Activated effector memory CD4-positive, alpha-beta T cell treated with Interleukin-2 at 50 U/mL for 16 hours (primary cell): ENCODE data around the gene KIAA1958.

Experiments
- DNase-seq: peaks from one replicate; pipeline ENCODE4 v3.0.0-alpha.2; 2020

KIAA1958 gene

DNA sequence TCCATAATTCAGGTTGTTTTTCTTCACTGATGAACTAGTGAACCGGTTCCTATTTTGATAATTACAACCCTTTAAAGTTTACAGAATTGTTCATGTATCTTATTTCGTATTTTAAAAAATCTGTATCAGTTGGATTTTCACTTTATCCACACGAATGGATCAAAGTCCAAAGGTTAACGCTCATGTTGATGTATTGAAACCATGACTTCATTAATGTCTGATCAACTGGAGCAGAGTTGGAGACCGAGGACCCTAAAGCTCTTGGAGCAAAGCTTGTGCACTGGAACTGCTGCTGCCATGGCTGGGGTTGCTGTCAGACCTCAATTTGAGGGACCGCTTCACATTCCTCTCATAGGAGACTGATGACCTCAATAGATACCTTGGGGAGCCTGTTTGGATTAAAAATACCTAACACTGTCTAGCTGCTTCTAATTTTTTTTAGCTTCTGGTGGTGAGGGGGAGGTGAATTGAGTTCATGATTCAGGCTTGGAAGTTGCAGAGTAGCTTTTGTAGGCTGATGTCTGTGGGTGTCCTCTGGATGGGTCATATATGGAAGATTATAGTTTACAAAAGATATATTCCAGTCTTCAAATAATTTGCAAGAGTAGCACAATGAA, 45.1 kb downstream of the KIAA1958 start:
- no peak for DNase-seq

DNA sequence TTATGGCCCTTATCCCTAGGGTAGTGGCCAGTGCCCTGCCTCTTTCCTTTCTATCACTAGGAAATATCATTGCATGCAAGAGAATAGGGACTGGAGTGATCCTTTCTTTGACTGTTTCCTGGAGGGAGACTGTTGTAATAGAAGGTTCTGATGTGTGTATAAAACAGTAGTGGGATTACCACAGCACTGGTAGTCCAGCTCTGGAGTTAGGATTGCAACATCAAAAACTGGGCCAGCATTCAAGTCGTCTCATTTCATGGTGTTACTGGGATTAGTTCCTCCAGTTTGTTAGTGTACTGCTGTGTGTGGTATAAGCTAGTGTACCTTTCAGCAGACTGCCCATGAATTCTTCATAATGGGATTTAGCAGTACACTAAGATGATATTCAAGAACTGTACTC, 45.8 kb downstream of the KIAA1958 start:
- DNase-seq: no peak

DNA sequence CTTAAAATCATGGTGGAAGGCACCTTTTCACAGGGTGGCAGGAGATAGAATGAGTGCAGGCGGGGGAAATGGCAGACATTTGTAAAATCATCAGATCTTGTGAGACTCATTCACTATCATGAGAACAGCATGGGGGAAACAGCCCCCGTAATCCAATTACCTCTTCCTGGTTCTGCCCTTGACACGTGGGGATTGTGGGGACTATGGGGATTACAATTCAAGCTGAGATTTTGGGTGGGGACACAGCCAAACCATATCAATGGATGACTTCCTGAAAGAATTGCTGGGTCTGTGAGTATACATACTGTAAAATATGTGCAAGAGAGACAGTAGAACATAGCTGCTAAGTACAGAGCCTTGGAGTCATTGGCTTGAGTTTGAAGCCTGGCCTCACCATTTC, 47.0 kb downstream of the KIAA1958 start:
- DNase-seq: no peak

DNA sequence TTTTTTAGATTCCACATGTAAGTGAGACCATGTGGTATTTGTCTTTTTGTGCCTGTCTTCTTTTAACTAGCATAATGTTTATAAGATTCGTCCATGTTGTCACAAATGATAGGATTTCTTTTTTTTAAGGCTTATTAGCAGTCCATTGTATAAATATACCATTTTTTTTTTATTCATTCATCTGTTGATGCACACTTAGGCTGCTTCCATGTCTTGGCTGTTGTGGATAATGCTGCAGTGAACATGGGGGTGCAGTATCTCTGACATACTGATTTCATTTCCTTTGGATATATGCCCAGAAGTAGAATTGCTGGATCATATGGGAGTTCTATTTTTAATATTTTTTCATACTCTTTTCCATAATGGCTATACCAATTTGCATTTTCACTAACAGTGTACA, 48.7 kb downstream of the KIAA1958 start:
- DNase-seq: no peak

DNA sequence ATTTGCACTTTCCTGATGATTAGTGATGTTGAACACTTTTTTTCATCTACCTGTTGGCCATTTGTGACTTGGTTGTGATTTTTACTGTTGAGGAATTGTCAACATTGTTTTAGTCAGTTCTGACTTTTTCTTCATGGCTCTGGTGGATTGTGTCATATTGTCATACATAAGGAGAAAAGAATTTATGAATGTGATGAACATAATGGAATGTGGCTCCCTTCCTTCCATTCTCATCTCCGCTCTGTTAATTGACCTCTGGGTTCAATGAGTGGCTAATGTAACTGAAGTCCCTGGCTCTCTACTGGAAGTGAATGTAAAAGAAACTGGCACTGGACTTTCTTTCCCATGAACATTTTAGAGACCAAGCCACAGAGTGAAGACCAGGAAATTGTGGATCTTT, 49.2 kb downstream of the KIAA1958 start:
- no peak for DNase-seq

DNA sequence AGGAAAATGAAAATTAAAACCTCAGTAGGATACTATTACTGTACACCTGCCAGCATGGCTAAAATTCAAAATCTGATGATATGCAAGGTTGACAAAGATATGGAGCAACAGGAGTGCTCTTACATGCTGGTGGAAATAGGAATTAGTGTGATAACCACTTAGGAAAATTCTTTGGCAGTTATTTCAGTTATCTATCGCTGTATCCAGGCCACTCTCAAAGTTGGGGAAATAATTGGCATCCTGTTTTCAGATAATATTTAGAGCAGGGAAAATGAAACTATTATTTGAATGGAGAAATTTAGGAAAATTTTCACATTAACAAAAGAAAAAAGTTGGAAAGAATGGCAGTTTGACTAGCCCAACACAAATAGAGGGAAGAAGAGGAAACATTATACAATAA, 50.9 kb downstream of the KIAA1958 start:
- DNase-seq: no peak

DNA sequence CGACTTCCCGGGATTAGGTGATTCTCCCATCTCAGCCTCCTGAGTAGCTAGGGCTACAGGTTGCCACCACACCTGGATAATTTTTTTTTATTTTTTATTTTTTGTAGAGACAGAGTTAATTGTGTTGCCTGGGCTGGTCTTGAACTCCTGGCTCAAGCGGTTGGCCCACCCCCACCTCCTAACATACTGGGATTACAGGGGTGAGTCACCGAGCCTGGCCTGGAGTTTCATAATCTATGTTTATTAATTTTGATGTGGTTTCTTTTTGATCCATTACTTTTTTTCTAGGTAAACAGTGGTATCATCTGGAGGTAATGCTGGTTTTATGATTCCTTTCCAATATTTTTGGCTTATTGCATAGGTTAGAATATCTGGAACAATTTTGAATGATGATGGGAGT, 54.2 kb downstream of the KIAA1958 start:
- DNase-seq: no peak

DNA sequence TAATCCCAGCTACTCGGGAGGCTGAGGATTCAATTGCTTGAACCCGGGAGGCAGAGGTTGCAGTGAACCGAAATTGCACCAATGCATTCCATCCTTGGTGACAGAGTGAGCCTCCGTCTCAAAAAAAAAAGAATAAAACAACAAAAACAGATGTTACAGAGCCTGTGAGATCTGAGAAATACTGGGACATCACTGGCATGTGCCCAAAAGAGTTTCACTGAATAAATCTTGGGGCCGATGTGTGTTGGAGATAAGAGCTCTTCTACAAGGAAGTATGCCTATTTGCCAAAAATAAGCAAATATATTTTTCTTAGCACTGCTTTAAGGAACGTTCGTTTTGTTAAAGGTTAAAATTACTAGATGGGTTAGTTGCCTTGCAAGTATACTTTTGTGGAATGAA, 55.1 kb downstream of the KIAA1958 start:
- no peak for DNase-seq

DNA sequence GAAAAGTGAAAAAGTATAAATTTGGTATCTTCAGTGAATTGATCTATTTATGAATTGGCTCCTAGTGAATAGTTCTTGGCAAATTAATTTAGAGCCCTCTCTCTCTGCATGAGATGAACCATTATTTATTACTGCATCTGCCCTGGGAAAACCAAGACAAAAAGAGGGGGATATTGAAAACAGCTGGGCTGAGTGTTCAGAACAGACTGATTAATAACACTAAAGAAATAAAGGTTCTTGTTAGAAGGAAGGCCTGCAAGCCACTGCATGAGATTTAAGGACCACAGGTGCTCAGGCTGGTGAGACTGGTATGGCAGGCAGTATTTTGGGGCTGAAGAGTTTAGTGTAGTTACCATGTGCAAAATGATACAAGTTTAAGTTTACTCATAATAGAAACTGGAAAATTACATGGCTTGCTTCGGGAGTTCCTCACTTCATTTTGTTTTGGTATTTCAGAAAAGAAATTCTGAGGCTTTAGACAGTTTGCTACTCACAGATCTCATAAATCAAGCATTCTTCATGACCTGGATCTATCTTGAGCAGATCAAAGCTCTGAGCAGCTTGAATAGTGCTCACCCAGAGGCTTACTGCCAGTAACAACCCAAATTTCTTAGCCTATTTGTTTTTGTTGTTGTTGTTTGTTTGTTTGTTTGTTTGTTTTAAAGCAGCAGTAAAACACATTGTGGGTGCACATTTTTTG, 56.1 kb downstream of the KIAA1958 start:
- no peak for DNase-seq

DNA sequence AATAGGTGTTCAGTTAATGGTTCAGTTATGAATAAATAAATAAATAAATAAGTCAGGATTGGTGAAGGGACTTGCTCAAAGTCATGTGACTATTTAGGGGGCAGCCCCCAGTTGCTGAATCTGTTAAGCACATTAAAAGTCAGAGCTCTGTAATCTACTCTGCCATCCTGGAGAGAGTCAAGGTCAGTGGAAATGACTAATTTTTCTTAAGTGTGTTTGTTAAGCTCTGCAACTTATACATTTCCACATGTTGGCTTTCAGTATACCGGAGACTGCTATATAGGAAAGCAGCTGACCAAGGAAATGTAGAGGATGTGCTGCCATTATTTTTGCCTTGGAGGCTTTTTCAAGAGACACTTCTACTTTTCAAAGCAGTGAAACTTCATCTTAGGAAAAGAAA, 57.9 kb downstream of the KIAA1958 start:
- no peak for DNase-seq

DNA sequence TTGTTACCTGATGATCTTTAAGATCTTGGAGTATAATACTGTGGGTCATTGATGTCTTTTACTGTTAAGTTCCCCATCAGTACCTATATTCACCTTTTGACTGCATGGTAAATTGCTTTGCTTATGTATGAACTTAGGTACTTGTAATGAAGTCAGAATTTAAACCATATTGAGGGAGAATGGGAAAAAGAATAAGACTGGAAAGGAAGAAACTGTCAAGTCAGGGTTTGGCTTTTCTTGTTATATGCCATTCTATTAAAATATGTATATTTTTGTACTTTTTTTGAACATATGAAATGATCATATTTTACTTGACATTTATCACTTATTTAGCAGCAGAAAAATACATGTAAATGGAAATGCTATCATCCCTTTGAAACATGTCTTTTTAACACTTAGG, 58.6 kb downstream of the KIAA1958 start:
- no peak for DNase-seq

DNA sequence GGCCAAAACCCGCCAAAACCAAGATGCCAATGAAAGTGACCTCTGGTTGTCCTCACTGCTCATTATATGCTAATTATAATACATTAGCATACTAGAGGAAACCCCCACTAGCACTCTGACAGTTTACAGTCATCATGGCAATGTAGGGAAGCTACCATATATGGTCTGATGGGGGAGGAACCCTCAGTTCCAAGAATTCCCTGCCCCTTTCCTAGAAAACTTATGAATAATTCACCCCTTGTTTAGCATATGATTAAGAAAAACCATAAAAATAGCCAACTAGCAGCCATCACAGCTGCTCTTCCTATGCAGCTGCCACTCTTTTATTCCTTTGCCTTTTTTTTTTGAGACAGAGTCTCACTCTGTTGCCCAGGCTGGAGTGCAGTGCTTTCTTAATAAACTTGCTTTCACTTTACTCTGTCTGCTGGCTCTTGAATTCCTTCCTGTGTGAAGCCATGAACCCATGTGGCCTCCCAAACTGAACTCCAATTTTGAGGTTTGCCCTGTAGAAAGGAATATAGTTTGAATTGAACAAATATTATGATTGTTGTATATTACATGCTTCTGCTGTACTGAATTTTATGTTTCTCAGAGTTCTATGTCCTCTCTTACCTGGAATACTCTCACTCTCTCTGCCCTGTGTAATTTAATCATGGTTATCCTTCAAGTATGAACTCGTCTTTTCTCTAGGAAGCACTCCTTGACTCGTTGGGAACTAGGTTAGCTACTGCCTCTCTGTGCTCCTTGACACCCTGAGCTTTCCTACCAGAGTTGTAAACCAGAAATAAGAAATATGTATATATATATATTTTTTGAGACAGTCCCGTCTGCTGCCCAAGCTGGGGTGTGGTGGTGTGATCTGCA, 59.8 kb downstream of the KIAA1958 start:
- DNase-seq: no peak

DNA sequence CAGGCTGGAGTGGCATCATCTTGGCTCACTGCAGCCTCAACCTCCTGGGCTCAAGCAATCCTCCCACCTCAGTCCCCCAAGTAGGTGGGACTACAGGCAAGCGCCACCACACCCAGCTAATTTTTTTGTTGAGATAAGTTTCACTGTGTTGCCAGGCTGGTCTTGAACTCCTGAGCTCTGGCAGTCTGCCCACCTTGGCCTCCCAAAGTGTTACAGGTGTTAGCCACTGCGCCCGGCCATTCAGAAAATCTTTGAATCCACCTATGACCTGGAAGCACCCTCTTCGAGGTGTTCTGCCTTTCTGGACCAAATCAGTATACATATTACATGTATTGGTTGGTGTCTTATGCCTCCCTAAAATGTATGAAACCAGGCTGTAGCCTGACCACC, 61.4 kb downstream of the KIAA1958 start:
- DNase-seq: no peak

DNA sequence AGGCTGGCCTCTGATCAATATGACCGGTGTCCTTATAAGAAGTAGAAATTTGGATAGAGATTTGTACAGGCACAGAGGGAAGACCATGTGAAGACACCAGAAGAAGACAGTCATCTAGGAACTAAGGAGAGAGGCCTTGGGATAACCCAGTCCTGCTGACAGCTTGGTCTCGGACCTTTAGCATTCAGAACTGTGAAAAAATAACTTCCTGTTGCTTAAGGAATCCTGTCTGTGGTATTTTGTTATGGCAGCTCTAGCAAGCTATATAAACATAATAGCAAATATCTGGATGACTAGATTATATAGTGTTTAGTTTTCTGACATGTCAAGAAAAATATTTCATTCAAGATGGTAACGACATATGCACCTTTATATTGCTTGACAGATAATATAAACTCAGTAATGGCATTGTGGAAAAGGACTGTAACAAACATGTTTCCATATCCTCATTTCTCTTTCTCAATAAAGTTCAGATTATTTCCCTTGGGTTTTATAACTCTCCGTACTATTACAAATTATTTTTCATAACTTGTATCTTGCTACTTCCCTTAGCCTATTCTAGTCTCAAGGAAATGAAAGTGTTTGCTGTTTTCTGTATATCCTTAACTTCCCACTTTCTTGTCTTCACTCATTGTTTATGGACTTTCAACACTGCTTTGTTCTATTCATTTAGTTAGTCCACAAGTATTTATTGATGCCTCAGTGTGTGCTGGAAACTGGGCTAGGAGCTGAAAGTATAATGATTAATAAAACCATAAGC, 62.4 kb downstream of the KIAA1958 start:
- DNase-seq: no peak

DNA sequence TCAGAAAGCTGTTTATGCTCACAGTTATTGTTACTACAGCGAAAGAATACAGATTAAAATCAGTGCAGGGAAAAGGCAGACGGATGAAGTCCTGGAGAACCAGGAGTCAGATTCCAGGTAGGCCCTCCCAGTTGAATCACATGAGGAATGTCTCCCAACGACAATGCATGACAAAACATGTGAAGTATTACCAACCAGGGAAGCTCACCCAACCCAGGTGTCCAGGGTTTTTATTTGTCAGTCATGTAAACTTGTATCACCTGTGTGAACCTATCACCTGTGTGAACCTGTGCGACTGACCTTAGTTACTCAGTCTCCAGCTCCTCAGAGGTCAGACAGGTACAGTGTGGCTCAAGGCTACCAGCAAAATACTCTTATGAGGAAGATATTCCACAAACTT, 63.9 kb downstream of the KIAA1958 start:
- no peak for DNase-seq

DNA sequence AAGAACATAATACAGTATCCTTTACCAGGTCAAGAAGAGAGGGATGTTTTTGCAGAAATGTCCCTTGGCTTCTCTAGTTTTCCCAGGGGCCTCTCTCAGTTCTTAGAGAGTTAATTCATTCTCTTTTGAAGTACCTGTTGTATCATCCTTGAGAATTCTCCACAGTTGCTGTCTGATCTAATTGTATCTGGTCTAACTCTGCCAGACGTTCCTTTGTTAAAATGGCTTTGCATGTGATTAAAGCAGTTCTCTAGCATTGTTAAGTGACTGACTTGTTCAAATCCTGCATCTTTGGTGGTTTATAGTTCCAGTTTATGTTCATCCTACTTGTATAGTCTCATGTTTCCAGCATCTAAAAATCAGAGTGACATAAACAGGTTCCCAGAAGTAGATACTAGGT, 65.0 kb downstream of the KIAA1958 start:
- no peak for DNase-seq

DNA sequence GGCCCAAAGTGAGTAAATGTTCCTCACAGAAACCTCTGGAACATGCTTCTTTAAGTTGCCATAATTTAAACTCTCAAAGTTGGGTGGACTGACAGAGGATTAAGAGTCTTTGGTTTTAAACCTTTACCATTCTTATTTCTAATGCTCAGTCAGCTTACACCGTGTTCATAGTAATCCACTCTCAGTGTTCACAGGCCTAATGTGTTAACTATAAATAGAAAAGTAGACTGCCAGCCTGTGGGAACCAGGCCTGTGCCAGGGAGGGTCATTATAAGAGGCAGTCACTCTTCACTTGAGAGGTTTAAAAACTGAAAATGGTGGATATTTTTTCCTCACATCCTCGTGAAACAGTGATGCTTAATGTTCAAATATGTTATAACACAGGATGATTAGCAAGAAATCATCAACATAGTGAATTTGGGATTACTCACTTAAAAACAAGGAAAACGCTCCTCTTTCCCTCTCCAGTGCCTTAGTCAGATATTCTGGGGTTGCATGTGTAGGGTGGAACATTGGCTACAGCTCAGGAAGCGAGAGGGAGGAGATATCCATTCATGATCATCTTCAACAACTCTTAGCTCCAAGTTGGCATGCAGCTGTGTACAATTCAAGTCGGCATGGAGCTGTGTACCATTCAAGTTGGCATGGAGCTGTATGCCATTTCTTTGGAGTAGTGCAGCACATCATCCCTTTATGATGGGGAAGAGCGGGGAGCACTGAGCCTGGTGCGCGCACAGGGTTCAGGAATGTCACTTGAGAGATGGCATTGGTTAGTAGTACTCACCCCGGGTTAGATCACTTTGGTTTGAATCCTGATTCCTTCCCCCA, 65.8 kb downstream of the KIAA1958 start:
- DNase-seq: no peak

DNA sequence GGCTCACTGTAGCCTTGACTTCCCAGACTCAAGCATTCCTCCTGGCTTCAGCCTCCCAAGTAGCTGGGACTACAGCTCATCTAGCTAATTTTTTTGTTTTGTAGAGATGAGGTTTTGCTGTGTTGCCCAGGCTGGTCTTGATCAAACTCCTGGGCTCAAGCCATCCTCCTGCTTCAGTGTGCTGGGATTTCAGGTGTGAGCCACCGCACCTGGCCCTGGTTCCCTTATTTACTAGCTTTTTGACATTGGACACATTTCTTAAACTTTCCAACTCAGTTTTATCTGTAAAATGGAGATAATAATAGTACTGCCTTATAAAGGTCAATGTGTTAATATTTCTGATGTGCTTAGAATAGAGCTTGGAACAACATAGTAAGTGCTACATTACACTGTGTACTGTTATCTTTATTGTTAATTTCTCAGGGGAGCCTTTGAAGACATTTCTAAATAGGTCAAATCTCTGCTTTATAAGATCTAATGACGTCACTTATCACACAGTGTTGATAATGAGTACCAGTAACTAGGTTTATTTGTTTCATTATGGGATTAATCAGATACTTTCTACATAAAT, 66.7 kb downstream of the KIAA1958 start:
- DNase-seq: no peak

DNA sequence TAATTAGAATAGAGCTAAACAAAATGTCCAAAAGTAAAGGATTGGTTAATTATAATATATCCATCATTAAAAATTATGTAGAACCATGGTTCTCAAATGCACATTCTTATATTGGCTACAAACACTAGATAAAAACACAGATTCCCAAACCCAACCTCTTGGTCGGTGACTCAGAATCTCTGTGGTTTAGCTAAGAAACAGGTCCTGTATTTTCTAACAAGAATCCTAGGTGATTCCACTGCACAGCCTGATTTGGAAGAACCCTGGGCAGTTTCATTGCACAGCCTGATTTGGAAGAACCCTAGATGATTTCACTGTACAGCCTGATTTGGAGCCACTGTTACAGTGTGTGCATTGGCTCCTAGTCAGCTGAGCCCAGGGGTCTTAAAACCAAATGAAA, 67.9 kb downstream of the KIAA1958 start:
- DNase-seq: no peak

DNA sequence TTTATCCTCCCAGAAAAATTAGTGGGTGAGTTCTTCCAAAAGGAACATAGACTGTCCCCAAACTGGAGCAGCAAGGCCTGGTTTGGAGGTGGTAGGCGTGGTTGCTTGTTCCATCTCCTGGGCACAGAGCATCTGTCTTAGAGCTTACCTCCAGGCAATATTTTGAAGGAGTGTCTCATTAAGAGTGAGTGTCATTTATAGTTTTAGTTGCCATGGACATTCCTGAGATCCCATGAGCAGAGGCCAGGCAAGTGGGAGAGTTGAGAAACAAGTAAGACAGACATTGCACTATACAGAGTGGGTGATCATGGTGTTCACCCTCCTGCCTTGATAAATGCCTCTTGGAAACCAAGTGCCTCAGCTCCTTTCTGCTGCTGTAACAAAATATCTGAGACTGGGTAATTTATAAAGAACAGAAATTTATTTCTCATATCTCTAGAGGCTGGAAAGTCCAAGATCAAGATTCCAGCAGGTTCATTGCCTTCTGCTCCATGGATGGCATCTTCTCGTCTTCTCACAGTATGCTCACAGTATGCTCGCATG, 68.5 kb downstream of the KIAA1958 start:
- no peak for DNase-seq

DNA sequence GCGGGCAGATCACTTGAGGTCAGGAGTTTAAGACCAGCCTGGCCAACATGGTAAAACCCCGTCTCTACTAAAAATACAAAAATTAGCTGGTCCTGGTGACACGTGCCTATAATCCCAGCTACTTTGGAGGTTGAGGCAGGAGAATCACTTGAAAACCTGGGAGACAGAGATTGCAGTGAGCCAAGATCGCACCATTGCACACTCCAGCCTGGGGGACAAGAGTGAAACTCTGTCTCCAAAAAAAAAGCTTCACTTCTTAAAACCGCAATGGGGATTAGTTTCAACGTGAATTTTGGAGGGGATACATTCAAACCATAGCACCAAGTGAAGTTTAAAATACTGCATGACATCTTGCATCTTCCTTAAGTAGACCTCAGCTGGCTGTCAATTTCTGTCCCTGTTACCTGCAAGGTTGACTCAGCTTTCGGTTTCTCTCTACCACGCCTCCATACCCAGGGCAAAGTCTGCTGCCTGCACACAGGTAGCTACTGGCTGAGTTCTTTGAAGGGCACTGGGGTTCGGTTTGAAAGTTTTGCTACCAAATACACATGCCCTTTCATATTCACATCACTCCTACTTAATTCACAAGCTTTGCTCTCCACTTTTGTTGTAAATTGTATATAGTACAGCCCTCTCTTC, 69.3 kb downstream of the KIAA1958 start:
- DNase-seq: no peak
